ENCODE data around the gene KHDC3L.

DNA sequence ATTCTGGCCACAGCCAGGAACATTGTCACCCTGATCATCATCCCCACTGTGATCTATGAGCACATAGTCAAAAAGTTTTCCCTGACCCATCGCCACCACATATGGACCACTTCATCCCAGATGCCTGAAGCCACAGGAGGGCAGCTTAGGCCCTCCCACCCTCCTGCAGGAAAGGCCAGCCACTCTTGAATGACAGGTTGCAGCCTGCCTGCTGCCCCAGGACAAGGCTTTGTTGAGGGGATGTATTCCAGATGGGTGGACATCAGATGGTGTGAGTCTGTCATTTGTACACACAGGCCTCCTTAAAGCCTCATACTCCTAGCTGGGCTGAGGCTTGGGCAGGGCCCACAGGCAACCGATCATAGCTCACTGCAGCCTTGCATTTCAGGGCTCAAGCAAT is 39.1 kb upstream of the KHDC3L start:
- TF ChIP-seq CTCF (IDR thresholded peaks at IDR 0.05 in 8 of 11, conservative IDR thresholded peaks at IDR 0.05 in 3 of 11) (no peak), POLR2A (IDR thresholded peaks at IDR 0.05) (no peak), POLR2AphosphoS5 (IDR thresholded peaks at IDR 0.05) (no peak)

All from spleen (tissue), 7 donors.